ENCODE measurements around the gene COL26A1. TPM values are rescaled to one million over a fixed set of nuclear protein-coding genes. Genes with fewer than 3 reads are reported as not detected.

COL26A1 gene
- total RNA-seq (not detected), total RNA-seq (0 to 3.3 (median 0) reads per million in 172 experiments)
- not detected for polyA plus RNA-seq (2013, experiment 1 of 2)
- 0.08 TPM for polyA plus RNA-seq (2013, experiment 2 of 2)

GRCh38 chr7:101362334-101363195 is at the start of gene COL26A1:
Gene COL26A1 (plus strand): TSS chr7:101362875. CDS start chr7:101363033, 158 bp downstream.
- H3K9me3 ChIP-seq (ENCODE audit: control insufficient read depth in 1 of 2, insufficient read depth in 1 of 2, low read length in 2 of 2), result peaks cover 0 to 4% of the 10 kb centered on the region in 2 experiments
- H3K4me3 ChIP-seq (ENCODE audit: low read length), result peak within 1 kb of the TSS; percentile 48
- no peak within 1 kb of the TSS for H3K27ac ChIP-seq (ENCODE audit: low read depth in 1 of 2, low read length in 2 of 2)
- Mint-ChIP-seq H3K27ac (no peak within 1 kb of the TSS), H3K4me1 (ENCODE audit: low read depth) (no peaks in the 10 kb centered on the region), H3K27me3 (peaks cover 36% of the 10 kb centered on the region), H3K36me3 (ENCODE audit: low read depth) (no peaks in the 10 kb centered on the region), H3K4me3 (peak within 1 kb of the TSS; percentile 68), H3K9me3 (no peaks in the 10 kb centered on the region)
- no peak for TF ChIP-seq CTCF (IDR thresholded peaks at IDR 0.05)
- peaks cover 14% of the 10 kb centered on the region for H3K4me1 ChIP-seq (ENCODE audit: insufficient read depth, low read length)
- POLR2A ChIA-PET, result interaction anchor here (0.6 kb wide), 2 partner anchors 18 to 619 kb away, joined by 3 read pairs; no protein-coding TSS in a partner anchor
- CTCF ChIA-PET, result no interaction called here
- H3K27me3 ChIP-seq (ENCODE audit: control insufficient read depth in 1 of 2, insufficient read depth in 2 of 2, low read length in 2 of 2), result peaks cover 12 to 13% of the 10 kb centered on the region in 2 experiments
- no peaks in the 10 kb centered on the region for H3K36me3 ChIP-seq (ENCODE audit: insufficient read depth, low read length)
- intact Hi-C loops (cut with DNase I, micrococcal nuclease), result loop anchor here (2.0 to 10.0 kb wide), 5 partner anchors 58 to 910 kb away; no protein-coding TSS in a partner anchor
- DNase-seq (peak in 5 of 14 experiments; percentile 7 to 38 (median 10)), ATAC-seq (ENCODE audit: poor library complexity) (no peak)

GRCh38 chr7:101315336-101315735 is 47.3 kb upstream of the COL26A1 start:
- Mint-ChIP-seq H3K9me3 (peaks cover 3% of the 10 kb centered on the region), H3K27ac (no peak overlapping the region), H3K4me3 (no peak overlapping the region), H3K36me3 (ENCODE audit: low read depth) (peaks cover 19% of the 10 kb centered on the region), H3K4me1 (ENCODE audit: low read depth) (no peaks in the 10 kb centered on the region), H3K27me3 (peaks cover 3% of the 10 kb centered on the region)
- Histone ChIP-seq H3K9me3 (ENCODE audit: control insufficient read depth in 1 of 2, insufficient read depth in 1 of 2, low read length in 2 of 2) (peaks cover 6 to 10% of the 10 kb centered on the region in 2 experiments), H3K4me1 (ENCODE audit: insufficient read depth, low read length) (no peaks in the 10 kb centered on the region), H3K27me3 (ENCODE audit: control insufficient read depth in 1 of 2, insufficient read depth in 2 of 2, low read length in 2 of 2) (peaks cover 0 to 2% of the 10 kb centered on the region in 2 experiments), H3K27ac (ENCODE audit: low read depth in 1 of 2, low read length in 2 of 2) (no peak overlapping the region), H3K36me3 (ENCODE audit: insufficient read depth, low read length) (peaks cover 3% of the 10 kb centered on the region), H3K4me3 (ENCODE audit: low read length) (no peak overlapping the region)
- ATAC-seq (ENCODE audit: poor library complexity), result no peak
- intact Hi-C loops (cut with DNase I, micrococcal nuclease), result no loop called here
- POLR2A ChIA-PET, result no interaction called here
- CTCF ChIA-PET, result no interaction called here
- DNase-seq, result peak in 12 of 14 experiments; percentile 16 to 75 (median 35)
- peak; percentile 82 for TF ChIP-seq CTCF (IDR thresholded peaks at IDR 0.05)

GRCh38 chr7:101319401-101319800 is 43.3 kb upstream of the COL26A1 start:
- POLR2A ChIA-PET, result no interaction called here
- Histone ChIP-seq H3K27ac (ENCODE audit: low read depth in 1 of 2, low read length in 2 of 2) (no peak overlapping the region), H3K4me1 (ENCODE audit: insufficient read depth, low read length) (peaks cover 17% of the 10 kb centered on the region), H3K27me3 (ENCODE audit: control insufficient read depth in 1 of 2, insufficient read depth in 2 of 2, low read length in 2 of 2) (no peaks in the 10 kb centered on the region), H3K9me3 (ENCODE audit: control insufficient read depth in 1 of 2, insufficient read depth in 1 of 2, low read length in 2 of 2) (no peaks in the 10 kb centered on the region), H3K36me3 (ENCODE audit: insufficient read depth, low read length) (peaks cover 3% of the 10 kb centered on the region), H3K4me3 (ENCODE audit: low read length) (no peak overlapping the region)
- no peaks in the 10 kb centered on the region for H3K27me3 Mint-ChIP-seq
- no peak for ATAC-seq (ENCODE audit: poor library complexity)
- no peak overlapping the region for H3K4me3 Mint-ChIP-seq
- intact Hi-C loops (cut with DNase I, micrococcal nuclease), result no loop called here
- TF ChIP-seq CTCF (IDR thresholded peaks at IDR 0.05), result no peak
- H3K9me3 Mint-ChIP-seq, result no peaks in the 10 kb centered on the region
- H3K27ac Mint-ChIP-seq, result no peak overlapping the region
- peaks cover 15% of the 10 kb centered on the region for H3K36me3 Mint-ChIP-seq (ENCODE audit: low read depth)
- CTCF ChIA-PET, result interaction anchor here (0.6 kb wide), 1 partner anchor 121 kb away, joined by 3 read pairs; no protein-coding TSS in a partner anchor
- peaks cover 18% of the 10 kb centered on the region for H3K4me1 Mint-ChIP-seq (ENCODE audit: low read depth)
- DNase-seq, result no peak
